HG02943 (cell line): ENCODE results near the gene INSIG1.

Source experiments
- ATAC-seq: cut with Tn5 transposase; IDR thresholded peaks from one replicate; pipeline ENCODE4 v1.9.1; 2021; ENCODE audit warnings: mild to moderate bottlenecking, low read depth, moderate library complexity; ENCODE audit not compliant: unreplicated experiment

Gene INSIG1

GRCh38 chr7:155298834-155299534 lies 1.3 kb downstream of the INSIG1 start:
- ATAC-seq, result peak; percentile 60

GRCh38 chr7:155299535-155300202 lies 2.0 kb downstream of the INSIG1 start:
- ATAC-seq, result peak; percentile 15

DNA sequence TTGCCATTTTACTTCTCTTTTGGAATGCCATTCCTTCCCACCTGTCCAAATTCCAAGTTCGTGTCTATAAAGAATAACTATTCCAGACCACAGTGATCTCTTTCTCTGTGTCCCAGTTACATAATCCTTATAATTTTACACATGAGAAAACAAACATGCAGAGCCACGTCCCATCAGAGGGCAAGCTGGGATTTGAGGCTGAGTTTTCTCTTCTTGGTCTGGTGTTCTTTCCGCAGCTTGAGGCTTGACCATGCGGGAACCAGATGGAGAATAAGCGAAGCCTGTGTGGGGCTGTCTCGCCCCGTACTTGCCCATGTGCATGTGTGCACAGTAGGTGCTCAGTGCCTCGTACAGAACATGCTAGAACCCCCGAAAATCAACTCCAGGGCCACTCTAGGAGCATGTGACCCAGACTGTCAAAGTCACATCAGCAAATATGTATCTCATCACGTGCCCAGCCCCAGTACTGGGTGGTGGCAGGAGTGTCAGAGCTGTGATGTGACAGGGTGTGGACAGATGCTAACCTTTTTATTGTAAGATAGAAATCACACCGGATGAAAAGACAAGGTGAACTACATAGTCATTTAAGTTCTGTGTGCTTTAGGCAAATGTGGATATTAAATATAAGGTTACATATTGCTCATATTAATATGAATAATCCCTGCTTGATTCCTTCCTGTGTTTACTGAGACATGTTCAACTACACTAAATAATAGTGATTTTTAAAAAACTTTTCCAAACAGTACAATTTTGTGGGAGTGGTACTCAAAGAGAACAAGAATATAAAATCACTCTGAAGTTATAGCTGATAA lies 3.2 kb downstream of the INSIG1 start:
- ATAC-seq, result no peak

DNA sequence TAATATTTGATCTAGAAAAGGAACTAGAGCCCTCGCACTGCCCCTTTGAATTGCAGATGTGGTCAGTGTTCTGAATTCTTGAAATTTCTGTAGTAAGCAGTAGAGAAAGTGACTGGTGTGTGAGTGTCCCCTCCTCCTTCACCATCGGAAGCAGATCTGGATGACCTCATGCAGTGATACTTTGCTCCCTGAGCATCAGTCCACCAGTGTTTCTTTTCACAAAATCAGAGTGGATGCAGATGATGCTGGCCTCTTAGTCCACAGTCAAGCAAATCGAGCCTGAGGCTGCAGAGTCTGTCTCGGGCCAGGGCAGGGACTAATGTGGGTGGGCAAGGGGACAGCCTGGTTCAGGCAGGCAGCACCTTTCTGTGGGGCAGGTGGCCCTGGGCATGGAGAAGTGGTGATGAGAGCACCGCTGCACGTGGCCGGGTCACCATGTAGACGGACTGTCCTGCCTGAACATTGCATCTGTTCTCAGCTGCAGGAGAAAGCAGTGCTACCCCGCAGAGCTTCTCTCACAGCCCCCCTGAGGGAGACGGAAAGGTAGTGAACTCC lies 5.4 kb downstream of the INSIG1 start:
- no peak for ATAC-seq

DNA sequence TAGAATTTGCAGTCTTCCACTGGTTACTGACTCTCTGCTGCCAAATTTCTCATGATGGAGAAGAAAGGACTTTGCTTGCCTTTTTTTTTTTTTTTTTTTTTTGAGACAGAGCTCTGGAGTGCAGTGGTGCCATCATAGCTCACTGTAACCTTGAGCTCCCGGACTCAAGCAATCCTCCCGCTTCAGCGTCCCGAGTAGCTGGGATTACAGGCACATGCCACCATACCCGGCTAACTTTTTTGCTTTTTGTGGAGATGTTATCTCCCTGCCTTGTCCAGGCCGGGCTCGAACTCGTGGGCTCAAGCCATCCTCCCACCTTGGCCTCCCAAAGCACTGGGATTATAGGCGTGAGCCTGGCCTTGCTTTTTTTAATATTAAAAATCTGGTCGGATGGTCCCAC lies 6.2 kb downstream of the INSIG1 start:
- no peak for ATAC-seq

DNA sequence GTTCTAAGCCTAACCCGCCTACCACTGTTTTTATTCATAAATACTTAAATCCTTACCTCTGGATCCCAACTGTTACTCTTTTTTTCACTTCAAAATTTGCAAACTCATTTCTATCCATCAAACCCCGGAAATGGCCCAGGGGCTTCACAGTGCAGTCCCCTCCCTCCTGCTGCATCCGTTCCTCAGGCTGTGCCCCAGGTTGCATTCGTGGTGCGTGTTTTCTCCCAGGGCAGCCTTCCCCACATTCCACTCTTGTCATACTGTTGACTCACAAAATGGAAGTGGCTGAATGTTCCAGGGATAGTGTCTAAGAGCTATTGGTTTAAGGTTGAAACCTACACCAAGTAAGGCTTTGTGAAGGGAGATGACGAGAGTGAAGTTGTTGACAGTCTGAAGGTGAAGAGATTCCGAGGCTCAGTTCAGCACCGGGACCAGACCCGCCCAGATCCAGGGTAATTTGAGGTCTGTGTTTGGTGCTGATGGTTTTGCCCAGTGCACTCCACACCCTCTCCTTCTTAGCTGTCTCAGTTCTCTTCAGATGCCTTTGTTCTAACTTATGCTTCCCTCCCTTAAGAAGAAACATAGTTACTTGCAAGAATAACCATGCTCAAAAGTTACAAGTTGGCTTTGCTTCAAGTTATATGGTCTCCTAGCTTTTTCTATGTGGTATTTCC lies 7.7 kb downstream of the INSIG1 start:
- ATAC-seq, result no peak

DNA sequence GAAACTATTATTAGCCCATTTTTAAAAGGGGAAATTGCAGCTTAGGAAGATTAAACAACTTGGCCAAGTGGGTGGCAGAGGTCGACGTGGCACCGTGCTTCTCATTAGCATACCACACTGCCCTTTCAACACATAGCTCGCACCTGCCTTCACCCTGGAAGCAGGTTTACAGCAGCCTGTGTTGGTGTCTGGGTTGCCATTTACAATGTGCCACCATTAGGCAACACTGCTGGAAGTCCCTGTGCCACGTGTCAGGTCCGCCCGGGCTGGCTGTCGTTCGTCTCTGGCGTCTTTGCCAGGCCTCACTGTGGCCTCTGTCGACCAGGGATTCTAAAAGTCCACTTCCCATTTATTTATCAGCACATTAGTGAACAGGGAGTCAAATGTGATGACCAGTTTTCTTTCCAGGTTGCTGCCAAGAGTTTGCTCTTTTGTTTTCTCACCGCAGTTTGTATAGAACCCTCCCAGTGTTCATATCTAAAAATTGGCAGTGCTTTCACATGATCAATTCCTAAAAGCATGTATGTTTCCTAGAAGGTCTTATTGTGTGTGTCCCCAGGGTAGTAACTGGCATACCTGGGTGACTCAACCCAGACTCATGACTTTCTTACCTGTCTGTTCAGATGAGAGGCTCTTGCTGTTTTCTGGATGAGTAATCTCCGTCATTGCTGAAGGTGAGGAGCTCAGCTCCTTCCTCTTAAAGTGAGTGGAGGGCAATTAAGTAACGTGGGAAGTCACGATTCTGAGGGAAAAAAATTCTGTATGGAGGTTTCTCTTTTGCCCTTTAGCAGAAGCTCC lies 9.2 kb downstream of the INSIG1 start:
- no peak for ATAC-seq

GRCh38 chr7:155308330-155309020 lies 10.8 kb downstream of the INSIG1 start:
- no peak for ATAC-seq

DNA sequence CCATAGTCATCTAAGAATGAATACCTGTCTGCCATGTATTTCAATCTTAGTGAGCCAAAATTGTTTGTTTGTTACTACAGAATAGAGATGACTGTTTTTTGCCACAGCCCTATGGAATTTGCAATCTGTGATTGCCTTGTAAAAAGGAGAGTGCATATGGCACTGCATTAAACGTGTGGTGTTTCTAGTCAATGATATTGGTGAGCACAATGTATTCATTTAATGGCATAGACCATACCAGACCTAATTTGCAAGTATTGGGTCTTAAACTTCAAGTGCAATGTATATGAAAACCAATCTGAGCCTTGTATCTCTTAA lies 11.3 kb downstream of the INSIG1 start:
- ATAC-seq, result no peak

DNA sequence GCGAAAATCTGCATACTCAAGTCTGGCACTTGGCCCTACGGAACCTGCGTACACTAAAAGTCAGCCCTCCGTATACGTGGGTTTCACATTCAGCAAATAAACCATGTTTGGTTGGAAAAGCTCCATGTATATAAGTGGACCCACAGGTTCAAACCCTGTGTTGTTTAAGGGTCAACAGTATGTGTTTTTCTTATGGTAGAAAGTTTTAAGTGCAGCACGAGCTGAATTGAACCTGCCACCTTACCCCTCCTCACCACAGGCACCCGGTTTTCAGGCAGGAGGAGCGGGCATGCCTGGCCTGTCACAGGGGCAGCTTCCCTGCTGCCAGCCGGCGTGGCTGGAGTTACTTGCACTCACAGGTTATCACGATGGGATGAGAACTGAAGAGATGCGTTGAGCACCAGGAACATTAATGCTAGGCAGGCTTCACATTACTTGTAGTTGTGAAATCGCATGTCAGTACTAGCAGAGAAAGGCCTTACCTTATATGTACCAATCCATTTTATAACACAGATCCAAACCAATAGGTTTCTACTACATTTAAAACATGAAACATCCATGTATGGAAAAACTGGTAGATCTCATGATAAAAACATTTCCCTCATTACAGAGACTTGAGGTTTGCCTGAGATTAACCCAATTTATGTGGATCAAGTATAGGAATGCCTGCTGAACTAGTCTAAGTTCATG lies 12.9 kb downstream of the INSIG1 start:
- no peak for ATAC-seq

DNA sequence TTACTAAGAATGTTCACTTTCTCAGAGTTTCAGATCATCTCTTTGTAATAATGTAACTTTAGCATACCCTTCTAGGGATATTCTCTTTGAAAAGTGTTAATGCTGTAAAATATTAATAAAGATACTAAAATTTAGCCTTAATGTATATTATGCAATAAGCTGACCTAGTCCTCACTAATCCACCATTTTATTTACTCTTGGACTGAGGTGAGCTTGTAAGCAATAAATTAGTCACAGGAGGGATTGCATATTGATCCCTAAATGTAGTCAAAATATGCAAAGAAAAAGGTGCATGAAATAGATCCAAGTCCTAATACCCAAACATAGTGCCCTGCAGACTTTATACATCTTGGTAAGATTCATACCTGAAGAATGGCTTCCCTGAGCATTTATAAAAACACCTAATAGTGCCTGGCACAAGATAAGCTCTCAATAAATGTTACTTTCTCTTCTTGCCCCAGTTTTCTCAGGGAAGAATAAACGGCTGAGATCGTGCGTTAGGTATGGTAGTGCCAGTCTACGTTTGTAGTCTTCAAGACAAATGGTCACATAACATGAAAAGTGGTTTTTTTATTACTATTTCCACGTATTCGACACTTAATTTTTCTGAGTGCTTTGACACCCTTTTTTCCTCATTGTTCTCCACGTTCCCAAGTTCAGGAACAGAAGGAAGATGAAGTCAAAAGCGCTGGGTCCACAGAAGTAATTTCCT lies 14.3 kb downstream of the INSIG1 start:
- no peak for ATAC-seq

DNA sequence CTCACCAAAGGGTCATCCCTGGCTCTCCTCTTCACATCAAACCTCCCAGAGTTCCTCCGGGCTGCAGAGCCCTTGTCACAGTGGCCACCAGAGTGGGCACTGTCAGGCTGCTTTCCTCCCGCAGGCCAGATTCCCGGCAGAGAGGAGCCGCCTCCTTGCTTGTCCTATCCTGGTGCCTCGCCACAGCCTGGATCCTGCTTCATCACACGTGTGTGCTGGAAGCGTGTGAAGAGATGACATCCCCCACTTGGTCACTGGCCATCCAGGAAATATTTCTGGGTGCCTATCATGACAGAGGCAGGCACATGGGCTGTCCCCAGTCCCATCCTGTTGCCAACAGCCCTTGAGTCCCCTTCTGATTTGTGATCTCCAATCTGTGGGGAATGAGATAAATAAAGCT lies 15.0 kb downstream of the INSIG1 start:
- no peak for ATAC-seq

GRCh38 chr7:155313096-155313495 lies 15.4 kb downstream of the INSIG1 start:
- ATAC-seq, result no peak

DNA sequence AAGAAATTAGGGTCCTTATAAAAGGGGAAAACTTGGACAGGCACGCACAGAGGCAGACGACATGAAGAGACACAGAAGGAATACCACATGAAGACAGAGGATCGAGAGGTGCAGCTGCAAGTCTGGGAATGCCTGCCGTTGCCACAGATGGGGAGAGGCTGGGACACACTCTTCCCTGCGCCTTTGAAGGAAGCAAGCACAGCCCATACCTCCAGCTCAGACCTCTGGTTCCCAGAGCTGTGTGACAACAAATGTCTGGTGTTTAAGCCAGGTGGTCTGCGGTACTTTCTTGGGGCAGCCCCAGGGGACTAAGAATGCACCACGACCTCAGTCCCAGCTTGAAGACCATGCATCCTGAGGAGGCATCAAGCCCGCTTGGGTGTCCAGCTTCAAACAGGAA lies 18.3 kb downstream of the INSIG1 start:
- no peak for ATAC-seq

- ATAC-seq, result no peak
Observed at GRCh38 chr7:155316427-155317113, 18.9 kb downstream of the INSIG1 start.

GRCh38 chr7:155317114-155317434 lies 19.4 kb downstream of the INSIG1 start:
- ATAC-seq, result no peak

- no peak for ATAC-seq
Observed at GRCh38 chr7:155318245-155318644, 20.6 kb downstream of the INSIG1 start.

- no peak for ATAC-seq
Observed at GRCh38 chr7:155322530-155322929, 24.9 kb downstream of the INSIG1 start.
